Femur (tissue), 1 donor: ENCODE results near the gene AADACL4.
"Not testable (repeated sequence)": the region's sequence is repeated elsewhere in the genome, so short reads cannot be mapped to it uniquely, and the experiment has no call there.

Source experiments
- DNase-seq: peaks from one replicate; pipeline ENCODE4 v3.0.0-alpha.2; 2017

AADACL4 gene

DNA sequence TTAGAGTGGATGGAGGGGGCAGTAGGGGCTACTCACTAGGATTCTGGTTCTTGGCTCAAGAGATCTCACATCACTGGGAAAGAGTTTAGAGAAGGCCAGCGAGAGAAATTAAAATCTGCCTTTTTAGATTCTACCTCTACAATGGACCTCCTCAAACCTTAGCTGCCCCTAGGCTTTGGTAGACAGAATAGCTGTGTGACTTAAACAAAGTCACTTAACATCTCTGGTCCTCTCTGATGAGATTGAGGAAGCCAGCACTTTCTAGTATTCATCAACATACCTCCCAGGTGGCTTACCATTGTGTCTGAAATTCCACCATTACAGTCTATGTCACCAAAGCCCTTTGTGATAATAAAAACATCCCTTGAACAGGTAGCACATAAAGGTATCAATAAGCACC, 18.7 kb downstream of the AADACL4 start:
- no peak for DNase-seq

DNA sequence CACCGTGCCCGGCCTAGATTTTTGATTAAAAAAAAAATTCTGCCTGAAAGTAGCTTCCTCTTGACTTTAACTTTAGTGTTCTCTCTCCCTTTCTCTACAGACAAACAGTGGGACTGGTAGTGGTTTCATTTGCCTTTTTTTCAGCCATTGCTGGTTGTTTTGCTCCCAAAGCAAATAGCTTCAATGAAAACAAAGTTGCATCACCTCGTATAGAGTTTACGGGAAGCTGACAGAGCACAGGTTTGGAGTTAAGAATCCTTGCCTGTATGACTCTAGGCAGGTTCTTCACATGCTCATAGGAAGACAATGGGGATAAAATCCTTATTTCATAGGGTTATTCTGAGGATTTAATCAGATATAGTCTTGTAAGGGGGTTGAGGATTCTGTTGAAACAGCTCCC, 21.6 kb downstream of the AADACL4 start:
- DNase-seq = no peak

DNA sequence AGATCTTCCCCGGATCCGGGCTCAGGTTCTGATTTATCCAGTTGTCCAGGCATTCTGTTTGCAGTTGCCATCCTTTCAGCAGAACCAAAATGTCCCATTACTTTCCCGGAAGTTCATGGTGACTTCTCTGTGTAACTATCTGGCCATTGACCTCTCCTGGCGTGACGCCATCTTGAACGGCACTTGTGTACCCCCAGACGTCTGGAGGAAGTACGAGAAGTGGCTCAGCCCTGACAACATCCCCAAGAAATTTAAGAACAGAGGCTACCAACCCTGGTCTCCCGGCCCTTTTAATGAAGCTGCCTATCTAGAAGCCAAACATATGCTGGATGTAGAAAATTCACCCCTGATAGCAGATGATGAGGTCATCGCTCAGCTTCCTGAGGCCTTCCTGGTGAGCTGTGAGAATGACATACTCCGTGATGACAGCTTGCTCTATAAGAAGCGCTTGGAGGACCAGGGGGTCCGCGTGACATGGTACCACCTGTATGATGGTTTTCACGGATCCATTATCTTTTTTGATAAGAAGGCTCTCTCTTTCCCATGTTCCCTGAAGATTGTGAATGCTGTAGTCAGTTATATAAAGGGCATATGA, 22.4 kb downstream of the AADACL4 start:
- DNase-seq = no peak

DNA sequence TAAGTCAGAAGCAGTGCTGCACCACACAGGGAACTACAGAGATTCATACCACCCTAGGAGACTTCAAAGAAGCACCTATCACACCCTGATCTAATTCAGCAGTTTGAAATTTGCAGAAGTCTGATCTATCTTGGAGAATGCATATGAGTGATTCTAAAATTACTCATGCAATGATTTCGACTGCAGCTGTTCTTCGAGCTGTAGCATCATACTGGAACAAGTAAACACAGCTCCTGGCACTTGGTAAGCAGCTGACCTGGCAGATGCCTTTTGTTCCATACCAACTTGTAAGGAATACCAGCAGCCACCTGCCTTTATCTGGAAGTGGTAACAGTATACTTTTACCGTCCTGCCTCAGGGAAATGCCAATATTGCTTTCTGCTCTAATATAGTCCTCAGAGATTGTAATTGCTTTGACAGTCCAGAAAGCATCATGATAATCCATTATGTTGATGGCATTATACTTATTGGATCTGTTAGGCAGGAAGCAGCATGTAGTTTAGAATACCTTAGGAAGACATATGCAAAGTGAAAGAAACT, 25.7 kb downstream of the AADACL4 start:
- DNase-seq = no peak

DNA sequence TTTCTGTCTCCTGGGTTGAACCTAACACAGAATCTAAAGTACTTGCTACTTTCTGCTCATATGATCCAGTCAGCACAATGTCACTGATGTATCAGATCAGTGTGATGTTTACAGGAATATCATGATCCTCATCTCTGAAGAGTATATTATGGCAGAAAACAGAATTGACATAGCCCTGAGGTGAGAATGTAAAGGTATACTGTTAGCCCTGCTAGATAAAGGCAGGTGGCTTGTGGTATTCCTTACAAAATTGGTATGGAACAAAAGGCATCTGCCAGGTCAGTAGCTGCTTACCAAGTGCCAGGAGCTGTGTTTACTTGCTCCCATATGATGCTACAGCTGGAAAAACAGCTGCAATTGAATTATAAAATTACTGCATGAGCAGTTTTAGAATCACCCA, 30.5 kb downstream of the AADACL4 start:
- DNase-seq = no peak

DNA sequence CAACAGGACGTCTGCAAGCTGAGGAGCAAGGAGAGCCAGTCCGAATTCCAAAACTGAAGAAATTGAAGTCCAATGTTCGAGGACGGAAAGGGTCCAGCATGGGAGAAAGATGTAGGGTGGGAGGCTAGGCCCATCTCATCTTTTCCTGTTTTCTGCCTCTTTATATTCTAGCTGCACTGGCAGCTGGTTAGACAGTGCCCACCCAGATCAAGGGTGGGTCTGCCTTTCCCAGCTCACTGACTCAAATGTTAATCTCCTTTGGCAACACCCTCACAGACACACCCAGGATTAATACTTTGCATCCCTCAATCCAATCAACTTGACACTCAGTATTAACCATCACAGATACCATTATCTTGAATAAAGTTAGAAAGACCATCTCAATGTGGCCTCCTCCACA, 32.2 kb downstream of the AADACL4 start:
- not testable (repeated sequence) for DNase-seq

DNA sequence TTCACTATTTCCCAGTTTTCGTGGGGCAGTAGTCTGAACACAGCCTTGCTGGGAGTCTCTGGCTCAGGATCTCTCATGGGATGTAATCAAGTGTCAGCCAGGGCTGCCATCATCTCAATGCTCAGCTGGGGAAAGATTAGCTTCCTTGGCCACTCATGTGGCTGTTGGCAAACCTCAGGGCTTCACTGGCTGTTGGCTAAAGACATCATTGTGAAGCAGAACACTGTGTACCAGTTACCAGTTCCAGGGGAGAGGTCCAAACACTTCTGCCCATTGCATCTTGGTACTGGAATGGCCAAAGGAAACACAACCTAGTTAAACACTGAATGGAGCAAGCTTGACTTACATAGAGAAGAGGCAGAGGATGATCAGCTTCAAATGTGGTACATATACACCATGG, 33.7 kb downstream of the AADACL4 start:
- no peak for DNase-seq

DNA sequence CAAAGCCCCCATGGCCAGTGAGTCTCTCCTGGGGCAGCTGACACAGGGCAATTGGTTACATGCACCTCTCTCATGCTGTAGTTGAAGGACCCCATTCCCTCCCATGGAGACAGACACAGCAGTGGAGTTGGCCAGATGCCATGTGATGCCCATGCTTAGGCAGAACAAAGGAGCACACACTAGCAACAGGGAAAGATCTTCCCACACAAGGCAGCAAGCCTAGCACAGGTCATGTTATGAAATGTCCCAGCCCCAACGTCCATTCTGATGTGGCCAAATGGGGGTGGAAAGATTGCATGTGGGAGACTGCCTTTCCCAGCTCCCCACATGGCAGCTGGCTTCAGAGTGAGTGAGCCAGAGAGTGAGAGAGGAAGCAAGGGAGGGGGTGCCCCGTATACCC, 34.5 kb downstream of the AADACL4 start:
- DNase-seq = no peak

DNA sequence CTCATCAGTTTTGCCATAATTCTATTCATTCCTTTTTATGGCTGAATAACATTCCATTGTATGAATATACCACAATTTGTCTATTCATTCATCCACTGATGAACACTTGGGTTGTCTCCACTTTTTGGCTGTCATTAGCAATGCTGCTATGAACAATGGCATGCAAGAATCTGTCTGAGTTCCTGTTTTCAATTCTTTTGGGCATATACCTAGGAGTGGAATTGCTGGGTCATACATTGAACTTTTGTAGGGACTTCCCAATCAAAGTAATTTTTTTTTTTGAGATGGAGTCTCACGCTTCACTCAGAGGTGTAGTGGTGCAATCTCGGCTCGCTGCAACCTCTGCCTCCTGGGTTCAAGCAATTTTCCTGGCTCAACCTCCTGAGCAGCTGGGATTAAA, 34.9 kb downstream of the AADACL4 start:
- DNase-seq = no peak

DNA sequence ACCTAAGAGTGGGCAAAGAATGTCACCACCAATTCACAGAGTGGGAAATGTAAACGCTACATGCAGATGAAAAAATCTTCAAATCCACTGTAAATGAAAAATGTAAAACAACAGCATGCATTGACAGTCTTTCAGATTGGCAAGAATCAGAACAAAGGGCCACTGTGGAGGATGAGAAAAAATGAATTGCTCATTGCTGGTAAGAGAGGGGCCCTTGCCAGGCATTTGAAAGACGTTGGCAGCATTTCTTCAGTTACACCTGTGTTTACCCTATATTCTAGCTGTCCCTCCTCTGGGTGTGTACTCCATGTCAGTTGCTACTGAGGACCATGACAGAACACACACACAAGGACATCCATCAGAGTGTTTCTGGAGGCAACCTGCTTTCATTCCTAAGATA, 46.3 kb downstream of the AADACL4 start:
- no peak for DNase-seq

DNA sequence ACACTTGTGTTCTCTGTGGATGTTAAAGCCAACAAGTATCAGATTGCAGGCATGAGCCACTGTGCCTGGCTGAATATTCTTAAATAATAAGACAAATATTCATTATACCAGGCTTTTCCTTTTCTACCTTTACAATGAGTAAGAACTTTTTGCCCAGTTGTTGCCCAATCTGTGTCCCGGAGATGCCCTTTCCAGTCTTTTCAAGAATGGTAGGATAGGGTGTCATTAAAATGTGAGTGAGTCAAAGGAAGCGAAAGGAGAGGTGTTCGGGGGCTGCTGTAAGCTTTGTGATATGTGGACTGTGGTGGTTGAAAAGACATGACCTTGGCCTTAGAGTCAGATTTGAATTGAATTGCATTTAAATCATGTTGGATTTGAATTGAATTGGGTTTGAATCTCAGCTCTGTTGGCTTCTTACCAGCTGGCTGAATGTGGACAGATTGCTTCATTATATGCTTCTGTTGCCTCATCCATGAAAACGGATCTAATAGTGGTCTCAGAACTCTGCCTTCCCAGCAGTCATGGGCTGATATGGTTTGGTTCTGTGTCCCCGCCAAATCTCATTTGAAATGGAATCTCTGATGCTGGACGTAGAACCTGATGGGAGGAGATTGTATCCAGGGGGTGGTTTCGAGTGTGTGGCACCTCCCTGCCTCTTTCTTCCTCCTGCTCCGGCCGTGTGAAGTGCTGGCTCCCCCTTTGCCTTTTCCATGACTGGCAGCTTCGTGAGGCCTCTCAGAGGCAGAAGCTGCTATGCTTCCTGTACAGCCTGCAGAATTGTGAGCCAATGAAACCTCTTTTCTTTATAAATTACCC, 49.3 kb downstream of the AADACL4 start:
- DNase-seq = no peak

DNA sequence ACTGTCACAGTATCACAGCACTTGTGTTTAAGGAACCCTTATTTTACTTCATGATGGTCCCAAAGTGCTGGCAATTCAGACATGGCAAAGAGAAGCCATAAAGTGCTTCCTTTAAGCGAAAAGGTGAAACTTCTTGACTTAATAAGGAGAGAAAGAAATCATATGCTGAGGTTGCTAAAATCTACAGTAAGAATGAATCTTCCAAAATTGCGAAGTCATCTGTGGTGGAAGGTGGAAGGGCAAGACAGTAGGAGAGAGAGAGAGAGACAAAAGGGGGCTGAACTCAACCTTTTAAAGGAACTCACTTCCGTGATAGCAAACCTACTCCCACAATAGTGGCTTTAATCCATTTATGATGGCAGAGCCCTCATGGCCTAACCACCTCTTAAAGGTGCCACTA, 52.8 kb downstream of the AADACL4 start:
- no peak for DNase-seq

DNA sequence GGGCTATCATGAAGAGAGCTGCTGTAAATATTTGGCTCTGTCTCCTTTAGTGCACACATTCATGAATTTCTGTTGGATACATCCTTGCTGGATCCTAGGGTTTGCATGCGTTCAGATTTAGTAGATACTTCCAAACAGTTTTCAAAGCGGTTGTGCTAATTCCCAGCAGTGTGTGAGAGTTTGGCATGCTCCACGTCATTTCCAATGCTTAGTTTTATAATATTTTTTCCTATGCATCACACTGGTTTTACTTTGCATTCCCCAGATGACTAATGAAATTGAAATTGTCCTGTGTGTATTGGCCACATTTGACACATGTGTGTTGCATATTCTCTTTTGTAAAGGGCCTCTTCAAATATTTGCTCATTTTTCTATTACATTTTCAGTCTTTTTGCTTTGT, 53.5 kb downstream of the AADACL4 start:
- DNase-seq = no peak

DNA sequence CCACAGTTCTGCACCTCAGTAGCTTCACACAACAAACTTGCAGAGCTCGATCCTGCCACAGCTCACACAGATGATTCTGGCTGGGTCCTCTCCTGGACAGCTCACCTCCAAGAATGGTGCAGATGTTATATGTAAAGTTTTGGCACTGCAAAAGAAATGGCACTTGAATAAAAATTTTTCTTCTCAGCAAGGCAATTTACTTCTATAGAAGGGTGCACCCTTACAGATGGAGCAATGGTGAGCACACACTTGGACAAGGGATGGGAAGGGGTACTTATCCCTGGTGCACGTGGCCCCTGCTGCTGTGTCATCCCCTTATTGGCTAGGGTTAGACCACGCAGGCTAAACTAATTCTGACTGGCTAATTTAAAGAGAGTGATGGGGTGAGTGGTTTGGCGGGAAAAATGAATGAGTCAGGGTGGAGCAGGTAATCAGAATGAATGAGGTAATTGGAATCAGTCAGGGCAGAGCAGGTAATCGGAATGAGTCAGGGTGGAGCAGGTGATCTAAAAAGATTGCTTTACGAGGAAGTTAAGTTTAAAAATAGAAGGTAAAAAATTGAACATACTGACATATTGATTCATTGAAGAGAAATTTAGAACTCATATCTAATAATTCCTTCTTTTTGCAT, 60.1 kb downstream of the AADACL4 start:
- DNase-seq = no peak

DNA sequence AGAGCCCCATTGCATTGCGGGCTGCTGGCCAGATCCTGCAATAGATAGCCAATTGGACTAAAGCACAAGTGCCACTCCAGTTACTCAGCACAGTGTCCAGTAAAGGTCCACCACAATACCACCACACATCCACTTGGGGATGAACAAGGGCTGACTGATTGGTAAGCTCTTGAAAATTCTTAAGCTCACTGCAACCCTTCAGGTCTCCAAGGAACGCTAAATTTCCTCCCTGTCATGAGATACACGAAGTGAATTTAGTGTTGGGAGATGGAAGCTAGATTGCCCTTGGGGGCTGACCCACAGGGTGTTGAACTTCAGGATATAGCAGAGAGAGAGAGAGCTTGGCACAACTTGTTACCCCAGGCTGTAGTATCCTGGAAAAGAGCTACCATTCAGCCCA, 62.2 kb downstream of the AADACL4 start:
- DNase-seq = no peak

DNA sequence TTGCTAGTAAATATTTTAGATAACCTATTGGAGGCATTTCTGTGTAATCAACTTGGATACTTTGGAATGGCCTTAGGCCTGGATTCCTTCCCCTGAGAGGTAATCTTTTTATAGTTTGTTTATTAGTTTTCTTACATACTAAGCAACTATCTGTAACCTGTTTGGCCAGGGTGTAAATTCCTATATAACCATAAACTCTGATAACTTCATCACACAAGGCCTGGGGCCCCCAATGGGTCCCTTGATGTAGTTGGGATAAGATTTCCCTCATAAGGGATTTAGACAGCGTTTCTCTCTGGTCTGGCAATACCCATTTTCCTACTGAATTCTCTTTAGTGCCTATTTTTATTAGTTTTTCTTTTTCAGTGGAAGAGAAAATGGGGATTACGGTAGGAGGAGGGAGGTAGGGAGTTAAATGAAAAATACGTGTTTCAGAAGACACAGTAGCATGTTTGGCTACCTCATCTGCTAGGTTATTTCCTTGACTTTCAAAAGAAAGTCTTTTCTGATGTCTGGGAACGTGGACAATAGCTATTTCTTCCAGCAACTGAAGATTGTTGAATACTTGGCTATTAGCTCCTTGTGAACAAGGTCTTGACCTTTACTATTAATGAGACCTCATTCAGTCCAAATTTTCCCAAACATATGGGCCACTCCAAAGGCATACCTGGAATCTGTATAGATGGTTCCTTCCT, 64.7 kb downstream of the AADACL4 start:
- no peak for DNase-seq

DNA sequence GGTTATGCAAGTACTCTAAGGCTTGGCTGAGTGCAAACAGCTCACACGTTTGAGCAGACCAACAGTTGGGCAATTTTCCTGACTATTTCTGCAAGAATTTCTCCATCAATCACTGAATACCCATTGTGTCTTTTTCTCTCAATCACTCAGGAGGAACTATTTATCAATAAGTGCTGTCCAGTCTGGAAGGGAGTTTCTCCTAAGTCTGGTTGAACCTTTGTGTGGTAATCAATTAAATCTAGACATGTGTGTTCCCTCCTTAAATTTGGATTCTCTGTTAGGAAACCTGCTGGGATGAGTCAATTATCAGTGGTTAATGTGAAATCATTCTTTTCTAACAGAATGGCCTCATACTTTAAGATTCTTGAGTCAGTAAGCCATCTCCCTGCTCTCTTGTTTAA, 65.2 kb downstream of the AADACL4 start:
- DNase-seq = no peak

DNA sequence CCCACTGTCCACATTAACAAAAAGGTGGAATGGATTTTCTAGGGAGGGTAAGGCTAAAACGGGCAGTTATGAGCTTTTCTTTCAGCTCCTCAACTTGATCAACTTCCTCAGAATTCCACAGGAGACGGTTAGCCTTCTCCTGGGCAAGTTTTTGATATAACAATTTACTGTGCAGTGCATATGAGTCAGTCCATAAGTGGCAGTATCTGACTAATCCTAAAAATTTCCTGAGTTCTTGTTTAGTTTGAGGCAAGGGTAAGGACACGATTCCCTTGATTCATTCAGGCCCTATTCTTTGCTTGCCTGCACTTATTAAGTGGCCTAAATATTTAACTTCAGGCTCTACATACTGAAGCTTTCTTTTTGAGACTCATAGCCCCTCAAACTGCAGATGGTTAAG, 65.8 kb downstream of the AADACL4 start:
- no peak for DNase-seq

DNA sequence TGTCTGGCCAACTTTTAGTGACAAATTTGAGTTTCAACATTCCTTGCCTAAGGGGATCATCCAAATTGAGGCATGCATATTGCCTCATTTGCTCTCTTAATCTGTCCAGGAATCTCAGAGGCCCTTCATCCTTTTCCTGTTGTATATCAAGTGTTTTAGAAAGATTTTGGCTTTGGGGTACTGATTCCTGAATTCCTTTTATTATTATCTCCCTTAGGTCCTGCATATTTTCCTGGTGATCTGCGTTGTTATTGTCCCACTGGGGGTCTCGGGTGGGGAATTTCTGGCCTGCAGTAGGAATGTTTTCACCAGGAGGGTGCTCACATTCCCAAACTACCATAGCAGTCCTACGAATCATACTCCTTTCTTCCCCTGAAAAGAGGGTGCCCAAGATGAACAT, 67.7 kb downstream of the AADACL4 start:
- no peak for DNase-seq

DNA sequence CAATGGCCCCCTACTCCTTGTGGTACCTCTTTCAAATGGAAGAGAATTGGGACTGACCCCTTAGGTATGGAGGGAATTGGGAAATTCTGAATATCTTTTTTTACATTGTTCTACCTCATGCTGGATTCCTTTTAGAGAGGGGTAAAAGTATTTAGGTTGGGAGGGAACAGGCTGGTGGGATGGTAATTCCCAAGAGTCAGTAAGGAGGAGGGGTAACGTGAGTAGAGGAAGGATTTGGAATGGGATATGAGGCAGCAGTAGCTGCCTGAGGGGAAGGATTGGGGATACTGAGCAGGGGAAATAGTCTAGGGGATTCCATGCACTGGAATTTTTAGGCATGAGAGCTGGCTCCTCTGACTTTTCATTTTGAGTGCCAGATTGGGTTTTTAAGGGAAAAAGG, 68.2 kb downstream of the AADACL4 start:
- no peak for DNase-seq

DNA sequence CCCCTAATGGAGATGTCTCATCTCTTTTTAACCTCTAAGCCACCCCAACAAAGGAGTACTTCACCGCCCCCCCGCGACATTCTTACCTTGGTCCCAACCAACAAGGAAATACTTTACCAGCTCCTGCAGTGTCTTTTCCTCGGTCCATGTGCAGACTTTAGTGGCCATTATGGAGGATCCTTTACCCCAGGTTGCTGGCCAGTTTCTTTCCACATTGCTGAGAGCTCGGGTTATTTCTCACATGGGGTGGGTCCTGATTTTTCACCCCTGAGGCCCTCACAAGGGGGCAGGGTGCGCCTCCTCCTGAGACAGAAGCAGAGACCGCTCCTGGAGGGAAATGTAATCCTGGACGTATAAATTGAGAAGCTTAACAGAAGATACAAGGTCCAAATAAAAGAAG, 69.0 kb downstream of the AADACL4 start:
- no peak for DNase-seq

DNA sequence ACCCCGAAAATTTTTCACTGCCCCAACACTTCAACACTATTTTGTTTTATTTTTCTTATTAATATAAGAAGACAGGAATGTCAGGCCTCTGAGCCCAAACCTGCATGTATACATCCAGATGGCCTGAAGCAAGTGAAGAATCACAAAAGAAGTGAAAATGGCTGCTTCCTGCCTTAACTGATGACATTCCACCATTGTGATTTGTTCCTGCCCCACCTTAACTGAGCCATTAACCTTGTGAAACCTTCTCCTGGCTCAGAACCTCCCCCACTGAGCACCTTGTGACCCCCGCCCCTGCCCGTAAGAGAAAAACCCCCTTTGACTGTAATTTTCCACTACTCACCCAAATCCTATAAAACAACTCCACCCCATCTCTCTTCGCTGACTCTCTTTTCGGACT, 69.8 kb downstream of the AADACL4 start:
- not testable (repeated sequence) for DNase-seq

DNA sequence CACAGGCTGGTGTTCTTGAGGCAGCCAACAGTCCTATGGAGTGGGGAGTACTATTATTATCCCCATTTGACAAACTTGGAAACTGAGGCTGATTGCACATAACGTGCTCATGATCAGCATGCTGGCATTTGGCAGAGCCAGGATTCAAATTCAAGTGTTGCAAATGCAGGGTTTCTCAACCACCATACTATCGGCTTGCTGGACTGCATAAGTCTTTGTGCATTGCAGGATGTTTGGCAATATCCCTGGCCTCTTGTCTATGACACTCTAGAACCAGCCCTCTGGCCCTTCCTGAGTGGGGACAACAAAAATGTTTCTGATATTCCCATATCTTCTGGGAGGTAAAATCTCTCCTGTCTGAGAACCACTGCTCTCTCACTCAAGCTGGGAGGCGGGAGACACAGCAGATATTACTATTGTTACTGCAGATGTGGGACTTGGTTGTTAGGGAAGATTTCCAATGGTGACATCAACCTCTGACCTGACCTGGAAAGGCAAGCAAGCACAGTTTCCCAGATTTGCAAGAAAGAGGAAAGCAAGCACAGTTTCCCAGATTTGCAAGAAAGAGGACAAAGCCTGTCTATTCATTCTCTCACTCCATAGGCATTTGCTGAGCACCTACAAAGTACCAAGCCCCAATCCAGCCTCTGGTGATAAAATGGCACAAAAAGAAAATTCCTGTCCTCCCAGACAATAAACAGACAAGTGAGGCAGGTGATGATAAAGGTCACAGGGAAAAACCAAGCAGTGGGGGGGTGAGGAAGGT, 71.0 kb downstream of the AADACL4 start:
- no peak for DNase-seq
